ENCODE data around the gene RNF112.
A peak's percentile ranks its signal among the peaks of the same experiment; 100 is the strongest.

RNF112 gene

GRCh38 chr17:19418251-19418992 lies 7.4 kb downstream of the RNF112 start:
- no peak overlapping the region for H3K4me3 ChIP-seq
- H3K27ac ChIP-seq: peak overlapping the region; percentile 3 to 79
- DNase-seq (ENCODE audit: low spot score): no peak

GRCh38 chr17:19421219-19421618 lies 10.2 kb downstream of the RNF112 start:
- no peak for TF ChIP-seq CTCF (IDR thresholded peaks at IDR 0.05)
- no peak overlapping the region for H3K27ac ChIP-seq
- H3K4me3 ChIP-seq: no peak overlapping the region
- no peak for DNase-seq (ENCODE audit: low spot score)

More at GRCh38 chr17:19418251-19418992, 7.4 kb downstream of the RNF112 start:
- TF ChIP-seq CTCF (IDR thresholded peaks at IDR 0.05): no peak

- TF ChIP-seq CTCF (IDR thresholded peaks at IDR 0.05): no peak
- Histone ChIP-seq H3K4me3 (no peak overlapping the region), H3K27ac (no peak overlapping the region)
- DNase-seq (ENCODE audit: low spot score): no peak
These were observed 10.9 kb downstream of the RNF112 start for GRCh38 chr17:19421926-19422325.

- peak overlapping the region in 1 of 2 donors; percentile 6 for H3K27ac ChIP-seq
- H3K4me3 ChIP-seq: no peak overlapping the region
- TF ChIP-seq CTCF (IDR thresholded peaks at IDR 0.05): no peak
- DNase-seq (ENCODE audit: low spot score): no peak
These were observed 14.2 kb downstream of the RNF112 start for GRCh38 chr17:19424934-19425868.

GRCh38 chr17:19426631-19427030 lies 15.6 kb downstream of the RNF112 start:
- no peak for TF ChIP-seq CTCF (IDR thresholded peaks at IDR 0.05)
- Histone ChIP-seq H3K27ac (no peak overlapping the region), H3K4me3 (no peak overlapping the region)
- no peak for DNase-seq (ENCODE audit: low spot score)

- DNase-seq (ENCODE audit: low spot score): no peak
- Histone ChIP-seq H3K4me3 (no peak overlapping the region), H3K27ac (no peak overlapping the region)
- no peak for TF ChIP-seq CTCF (IDR thresholded peaks at IDR 0.05)
These were observed 20.7 kb downstream of the RNF112 start for GRCh38 chr17:19431691-19432090.

All from coronary artery (tissue), 2 donors.